ENCODE measurements around the gene SMAP1. TPM values are rescaled to one million over a fixed set of nuclear protein-coding genes. Genes with fewer than 3 reads are reported as not detected.

The SMAP1 gene
- total and polyA plus RNA-seq, 9 of the 15 experiments (the other 6 are each of a cell fraction or from before 2014, with no cell fraction given) = 11.4 to 26.4 (median 15.5) TPM

DNA sequence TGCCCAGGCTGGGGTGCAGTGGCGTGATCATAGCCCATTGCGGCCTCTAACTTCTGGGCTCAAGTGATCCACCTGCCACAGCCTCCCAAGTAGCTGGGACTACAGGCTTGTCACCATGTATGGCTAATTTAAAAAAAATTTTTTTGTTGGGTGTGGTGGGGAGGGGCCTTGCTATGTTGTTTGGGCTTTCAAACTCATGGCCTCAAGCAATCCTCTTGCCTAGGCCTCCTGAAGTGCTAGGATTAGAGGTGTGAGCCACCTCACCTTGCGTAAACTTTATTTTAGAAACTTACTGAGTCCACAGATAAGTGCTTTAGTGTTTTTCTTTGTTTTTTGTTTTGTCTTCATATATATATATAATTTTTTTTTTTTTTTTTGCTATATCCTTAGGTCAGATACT, 9.1 kb downstream of the SMAP1 start (continued):
- TF ChIP-seq CHD4 (IDR thresholded peaks at IDR 0.05; ENCODE audit: insufficient read depth, insufficient replicate concordance, low read depth, low read length, poor library complexity, severe bottlenecking) (no peak), SRSF3 (IDR thresholded peaks at IDR 0.05; ENCODE audit: insufficient read depth, low read length) (no peak), ZBTB7A (IDR thresholded peaks at IDR 0.05; ENCODE audit: borderline replicate concordance, control insufficient read depth, low read depth, low read length) (no peak), GATA2 (CRISPR knock-in tag; IDR thresholded peaks at IDR 0.05) (no peak)
- TF ChIP-seq, protein P1, sequence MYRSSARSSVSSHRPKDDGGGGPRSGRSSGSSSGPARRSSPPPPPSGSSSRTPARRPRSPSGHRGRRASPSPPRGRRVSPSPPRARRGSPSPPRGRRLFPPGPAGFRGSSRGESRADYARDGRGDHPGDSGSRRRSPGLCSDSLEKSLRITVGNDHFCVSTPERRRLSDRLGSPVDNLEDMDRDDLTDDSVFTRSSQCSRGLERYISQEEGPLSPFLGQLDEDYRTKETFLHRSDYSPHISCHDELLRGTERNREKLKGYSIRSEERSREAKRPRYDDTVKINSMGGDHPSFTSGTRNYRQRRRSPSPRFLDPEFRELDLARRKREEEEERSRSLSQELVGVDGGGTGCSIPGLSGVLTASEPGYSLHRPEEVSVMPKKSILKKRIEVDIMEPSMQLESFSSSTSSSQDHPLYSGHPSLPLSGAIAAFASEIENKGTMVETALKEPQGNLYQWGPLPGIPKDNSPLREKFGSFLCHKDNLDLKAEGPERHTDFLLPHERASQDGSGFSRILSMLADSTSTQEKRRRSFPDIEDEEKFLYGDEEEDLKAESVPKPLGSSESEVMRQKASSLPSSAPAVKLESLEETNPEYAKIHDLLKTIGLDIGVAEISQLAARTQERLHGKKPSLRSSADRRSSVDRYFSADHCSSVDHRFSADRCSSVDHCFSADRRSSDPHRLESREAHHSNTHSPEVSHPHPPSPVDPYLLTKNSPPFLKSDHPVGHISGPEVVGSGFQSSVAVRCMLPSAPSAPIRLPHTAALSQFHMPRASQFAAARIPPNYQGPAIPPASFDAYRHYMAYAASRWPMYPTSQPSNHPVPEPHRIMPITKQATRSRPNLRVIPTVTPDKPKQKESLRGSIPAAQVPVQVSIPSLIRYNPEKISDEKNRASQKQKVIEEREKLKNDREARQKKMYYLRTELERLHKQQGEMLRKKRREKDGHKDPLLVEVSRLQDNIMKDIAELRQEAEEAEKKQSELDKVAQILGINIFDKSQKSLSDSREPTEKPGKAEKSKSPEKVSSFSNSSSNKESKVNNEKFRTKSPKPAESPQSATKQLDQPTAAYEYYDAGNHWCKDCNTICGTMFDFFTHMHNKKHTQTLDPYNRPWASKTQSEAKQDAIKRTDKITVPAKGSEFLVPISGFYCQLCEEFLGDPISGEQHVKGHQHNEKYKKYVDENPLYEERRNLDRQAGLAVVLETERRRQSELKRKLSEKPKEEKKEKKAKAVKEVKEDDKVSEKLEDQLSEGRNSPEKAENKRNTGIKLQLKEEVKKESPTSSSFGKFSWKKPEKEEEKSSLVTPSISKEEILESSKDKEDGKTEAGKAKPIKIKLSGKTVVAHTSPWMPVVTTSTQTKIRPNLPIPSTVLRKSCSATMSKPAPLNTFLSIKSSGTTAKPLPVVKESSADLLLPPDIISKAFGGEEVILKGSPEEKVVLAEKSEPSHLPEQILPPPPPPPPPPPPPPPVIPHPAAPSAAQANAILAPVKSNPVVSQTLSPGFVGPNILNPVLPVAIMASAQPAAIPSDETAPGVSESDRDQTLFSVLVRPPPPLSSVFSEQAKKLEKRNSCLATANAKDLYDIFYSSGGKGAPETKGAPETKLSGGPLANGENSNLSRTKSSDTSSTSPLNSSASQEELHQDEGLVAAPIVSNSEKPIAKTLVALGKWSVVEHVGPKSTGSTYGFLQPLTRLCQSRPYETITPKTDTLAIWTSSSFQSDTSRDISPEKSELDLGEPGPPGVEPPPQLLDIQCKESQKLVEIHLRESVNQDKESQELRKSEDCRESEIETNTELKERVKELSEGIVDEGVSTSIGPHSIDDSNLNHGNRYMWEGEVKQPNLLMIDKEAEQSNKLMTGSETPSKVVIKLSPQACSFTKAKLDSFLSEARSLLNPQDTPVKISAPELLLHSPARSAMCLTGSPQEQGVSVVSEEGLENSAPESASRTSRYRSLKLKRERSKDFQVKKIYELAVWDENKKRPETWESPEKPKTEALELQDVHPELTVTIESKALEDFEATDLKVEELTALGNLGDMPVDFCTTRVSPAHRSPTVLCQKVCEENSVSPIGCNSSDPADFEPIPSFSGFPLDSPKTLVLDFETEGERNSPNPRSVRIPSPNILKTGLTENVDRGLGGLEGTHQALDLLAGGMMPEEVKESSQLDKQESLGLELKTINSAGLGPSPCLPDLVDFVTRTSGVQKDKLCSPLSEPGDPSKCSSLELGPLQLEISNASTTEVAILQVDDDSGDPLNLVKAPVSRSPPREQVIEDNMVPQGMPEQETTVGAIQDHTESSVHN (IDR thresholded peaks at IDR 0.05; ENCODE audit: borderline replicate concordance in 1 of 2, low read depth in 1 of 2) = no peak
- TF ChIP-seq, protein P2, sequence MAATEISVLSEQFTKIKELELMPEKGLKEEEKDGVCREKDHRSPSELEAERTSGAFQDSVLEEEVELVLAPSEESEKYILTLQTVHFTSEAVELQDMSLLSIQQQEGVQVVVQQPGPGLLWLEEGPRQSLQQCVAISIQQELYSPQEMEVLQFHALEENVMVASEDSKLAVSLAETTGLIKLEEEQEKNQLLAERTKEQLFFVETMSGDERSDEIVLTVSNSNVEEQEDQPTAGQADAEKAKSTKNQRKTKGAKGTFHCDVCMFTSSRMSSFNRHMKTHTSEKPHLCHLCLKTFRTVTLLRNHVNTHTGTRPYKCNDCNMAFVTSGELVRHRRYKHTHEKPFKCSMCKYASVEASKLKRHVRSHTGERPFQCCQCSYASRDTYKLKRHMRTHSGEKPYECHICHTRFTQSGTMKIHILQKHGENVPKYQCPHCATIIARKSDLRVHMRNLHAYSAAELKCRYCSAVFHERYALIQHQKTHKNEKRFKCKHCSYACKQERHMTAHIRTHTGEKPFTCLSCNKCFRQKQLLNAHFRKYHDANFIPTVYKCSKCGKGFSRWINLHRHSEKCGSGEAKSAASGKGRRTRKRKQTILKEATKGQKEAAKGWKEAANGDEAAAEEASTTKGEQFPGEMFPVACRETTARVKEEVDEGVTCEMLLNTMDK (IDR thresholded peaks at IDR 0.05; ENCODE audit: borderline replicate concordance, insufficient read depth, low read depth, low read length, poor library complexity, severe bottlenecking) = no peak

Measured in K562 (cell line).